Measurements from ENCODE around the gene MYO5A.
"Not testable (repeated sequence)": the region's sequence is repeated elsewhere in the genome, so short reads cannot be mapped to it uniquely, and the experiment has no call there.

MYO5A gene

GRCh38 chr15:52557274-52557641 is 28.6 kb upstream of the MYO5A start:
- Histone ChIP-seq H3K27me3 (ENCODE audit: insufficient read depth, low read depth) (no peaks in the 10 kb centered on the region), H3K4me1 (ENCODE audit: low read depth, poor library complexity, severe bottlenecking) (peaks cover 59% of the 10 kb centered on the region), H3K9ac (no peak overlapping the region), H4K20me1 (ENCODE audit: insufficient read depth) (peaks cover 22% of the 10 kb centered on the region), H3K4me3 (IDR thresholded peaks at IDR 0.05; ENCODE audit: insufficient read depth, low read depth, low read length) (no peak overlapping the region), H3K4me2 (no peak overlapping the region), H3K79me2 (ENCODE audit: insufficient read depth, low read depth) (peaks cover 83% of the 10 kb centered on the region), H2AFZ (ENCODE audit: low read depth) (no peak overlapping the region), H3K27ac (no peak overlapping the region), H3K36me3 (ENCODE audit: insufficient read depth) (no peaks in the 10 kb centered on the region; the same call in 1 of the 2 replicates)
- TF ChIP-seq CTCF (conservative IDR thresholded peaks at IDR 0.05; ENCODE audit: low read depth, low read length): no peak

GRCh38 chr15:52556524-52557273 is 28.0 kb upstream of the MYO5A start:
- TF ChIP-seq CTCF (conservative IDR thresholded peaks at IDR 0.05; ENCODE audit: low read depth, low read length): no peak
- no peak overlapping the region for H2AFZ ChIP-seq (ENCODE audit: low read depth)
- no peak overlapping the region for H3K4me3 ChIP-seq (IDR thresholded peaks at IDR 0.05; ENCODE audit: insufficient read depth, low read depth, low read length)
- H3K79me2 ChIP-seq (ENCODE audit: insufficient read depth, low read depth): peaks cover 77% of the 10 kb centered on the region
- no peaks in the 10 kb centered on the region for H3K27me3 ChIP-seq (ENCODE audit: insufficient read depth, low read depth)
- H3K27ac ChIP-seq: no peak overlapping the region
- H4K20me1 ChIP-seq (ENCODE audit: insufficient read depth): peaks cover 22% of the 10 kb centered on the region
- H3K36me3 ChIP-seq (ENCODE audit: insufficient read depth): peaks cover 2% of the 10 kb centered on the region; the same call in 1 of the 2 replicates
- peaks cover 55% of the 10 kb centered on the region for H3K4me1 ChIP-seq (ENCODE audit: low read depth, poor library complexity, severe bottlenecking)
- no peak overlapping the region for H3K9ac ChIP-seq
- H3K4me2 ChIP-seq: no peak overlapping the region

- Histone ChIP-seq H4K20me1 (ENCODE audit: insufficient read depth) (peaks cover 4% of the 10 kb centered on the region), H3K27ac (no peak overlapping the region), H3K36me3 (ENCODE audit: insufficient read depth) (peaks cover 19% of the 10 kb centered on the region; the same call in 1 of the 2 replicates), H3K79me2 (ENCODE audit: insufficient read depth, low read depth) (peaks cover 36% of the 10 kb centered on the region), H3K4me3 (IDR thresholded peaks at IDR 0.05; ENCODE audit: insufficient read depth, low read depth, low read length) (no peak overlapping the region), H2AFZ (ENCODE audit: low read depth) (no peak overlapping the region), H3K9ac (no peak overlapping the region), H3K4me2 (no peak overlapping the region), H3K27me3 (ENCODE audit: insufficient read depth, low read depth) (no peaks in the 10 kb centered on the region), H3K4me1 (ENCODE audit: low read depth, poor library complexity, severe bottlenecking) (peaks cover 41% of the 10 kb centered on the region)
- TF ChIP-seq CTCF (conservative IDR thresholded peaks at IDR 0.05; ENCODE audit: low read depth, low read length): no peak
Measured at GRCh38 chr15:52552303-52552702, 23.6 kb upstream of the MYO5A start.

GRCh38 chr15:52551762-52552161 is 23.1 kb upstream of the MYO5A start:
- peaks cover 31% of the 10 kb centered on the region for H3K79me2 ChIP-seq (ENCODE audit: insufficient read depth, low read depth)
- H4K20me1 ChIP-seq (ENCODE audit: insufficient read depth): peaks cover 4% of the 10 kb centered on the region
- no peak overlapping the region for H3K9ac ChIP-seq
- H3K27me3 ChIP-seq (ENCODE audit: insufficient read depth, low read depth): no peaks in the 10 kb centered on the region
- H3K4me1 ChIP-seq (ENCODE audit: low read depth, poor library complexity, severe bottlenecking): peaks cover 46% of the 10 kb centered on the region
- no peak overlapping the region for H3K4me3 ChIP-seq (IDR thresholded peaks at IDR 0.05; ENCODE audit: insufficient read depth, low read depth, low read length)
- peaks cover 24% of the 10 kb centered on the region; the same call in 1 of the 2 replicates for H3K36me3 ChIP-seq (ENCODE audit: insufficient read depth)
- no peak overlapping the region for H2AFZ ChIP-seq (ENCODE audit: low read depth)
- H3K4me2 ChIP-seq: no peak overlapping the region
- H3K27ac ChIP-seq: no peak overlapping the region
- no peak for TF ChIP-seq CTCF (conservative IDR thresholded peaks at IDR 0.05; ENCODE audit: low read depth, low read length)

GRCh38 chr15:52551186-52551585 is 22.5 kb upstream of the MYO5A start:
- H3K4me3 ChIP-seq (IDR thresholded peaks at IDR 0.05; ENCODE audit: insufficient read depth, low read depth, low read length); H3K27me3 ChIP-seq (ENCODE audit: insufficient read depth, low read depth); H3K9ac ChIP-seq; H2AFZ ChIP-seq (ENCODE audit: low read depth); H4K20me1 ChIP-seq (ENCODE audit: insufficient read depth); H3K4me2 ChIP-seq; H3K27ac ChIP-seq: not testable (repeated sequence)
- Histone ChIP-seq H3K79me2 (ENCODE audit: insufficient read depth, low read depth) (peaks cover 25% of the 10 kb centered on the region), H3K36me3 (ENCODE audit: insufficient read depth) (peaks cover 24% of the 10 kb centered on the region; the same call in 1 of the 2 replicates), H3K4me1 (ENCODE audit: low read depth, poor library complexity, severe bottlenecking) (peaks cover 52% of the 10 kb centered on the region)

Measured in KMS-11 (cell line).